GM18505 (cell line): ENCODE results near the gene SERBP1.

Source experiments
- ATAC-seq: cut with Tn5 transposase; IDR thresholded peaks from one replicate; pipeline ENCODE4 v1.9.1; 2021; ENCODE audit not compliant: unreplicated experiment
- POLR2A ChIP-seq: IDR thresholded peaks from 4 replicates; pipeline ENCODE4 v1.6.1; 2011; ENCODE audit warnings: borderline replicate concordance; ENCODE audit not compliant: insufficient read depth, insufficient read length; ENCODE audit errors: extremely low read depth

SERBP1 gene

GRCh38 chr1:67377253-67377652 lies 52.9 kb downstream of the SERBP1 start:
- TF ChIP-seq POLR2A, result no peak
- no peak for ATAC-seq

GRCh38 chr1:67376381-67376780 lies 53.8 kb downstream of the SERBP1 start:
- no peak for TF ChIP-seq POLR2A
- ATAC-seq, result no peak

GRCh38 chr1:67372898-67373297 lies 57.3 kb downstream of the SERBP1 start:
- no peak for TF ChIP-seq POLR2A
- ATAC-seq, result no peak

GRCh38 chr1:67372136-67372535 lies 58.1 kb downstream of the SERBP1 start:
- TF ChIP-seq POLR2A, result no peak
- ATAC-seq, result no peak

- no peak for ATAC-seq
- no peak for TF ChIP-seq POLR2A
Observed at GRCh38 chr1:67371681-67372080, 58.5 kb downstream of the SERBP1 start.

GRCh38 chr1:67371043-67371442 lies 59.2 kb downstream of the SERBP1 start:
- TF ChIP-seq POLR2A, result no peak
- ATAC-seq, result no peak

GRCh38 chr1:67368046-67368514 lies 62.1 kb downstream of the SERBP1 start:
- no peak for TF ChIP-seq POLR2A
- no peak for ATAC-seq

- no peak for ATAC-seq
- no peak for TF ChIP-seq POLR2A
Observed at GRCh38 chr1:67367370-67368045, 62.7 kb downstream of the SERBP1 start.

GRCh38 chr1:67361641-67362040 lies 68.6 kb downstream of the SERBP1 start:
- no peak for ATAC-seq
- no peak for TF ChIP-seq POLR2A

- TF ChIP-seq POLR2A, result no peak
- no peak for ATAC-seq
Observed at GRCh38 chr1:67359592-67359991, 70.6 kb downstream of the SERBP1 start.
